Hippocampal formation (tissue), 2 donors: ENCODE results near the gene SLC39A10.

Experiments used
- DNase-seq, 2 donors: peaks; one replicate each; lab custom pipeline; 2025; lab: John Stamatoyannopoulos, UW

SLC39A10 gene

DNA sequence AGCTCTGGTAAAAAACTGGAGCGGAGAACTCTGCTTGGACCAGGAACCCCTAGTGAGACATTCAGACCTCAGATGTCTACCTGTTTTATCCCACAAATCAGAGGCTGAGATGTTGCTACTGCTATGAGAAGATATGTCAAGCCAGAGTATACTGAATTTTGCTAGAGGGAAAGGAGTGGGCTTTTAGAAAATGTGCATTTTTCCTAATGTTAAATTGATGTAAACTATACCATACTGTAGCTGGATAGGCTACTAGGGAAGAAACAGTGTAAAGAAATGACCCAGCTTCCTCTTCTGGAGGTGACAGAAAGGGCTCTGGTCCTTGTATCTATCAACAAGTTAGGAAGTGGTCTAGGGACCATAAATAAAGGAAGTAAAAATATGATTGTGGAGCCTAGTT lies 65.0 kb downstream of the SLC39A10 start:
- DNase-seq = no peak

DNA sequence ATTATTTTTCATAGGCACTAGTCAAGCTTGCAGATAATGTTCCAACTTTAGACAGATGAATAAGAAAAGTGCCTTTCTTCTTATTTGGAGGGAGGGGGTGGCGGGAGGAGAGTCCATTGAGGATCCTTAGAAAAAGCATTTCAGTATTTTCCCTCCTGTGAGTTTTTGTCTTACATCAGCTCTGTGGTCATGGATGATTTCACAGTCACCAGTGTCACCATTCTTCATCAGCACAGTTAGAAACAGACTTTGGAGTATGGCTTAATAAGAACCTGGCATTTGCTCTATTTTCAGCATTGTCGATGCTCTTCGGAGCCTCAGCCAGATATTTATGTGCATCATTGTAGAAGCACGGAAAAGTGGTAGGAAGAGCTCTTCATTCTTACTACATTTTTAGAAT lies 70.1 kb downstream of the SLC39A10 start:
- no peak for DNase-seq

DNA sequence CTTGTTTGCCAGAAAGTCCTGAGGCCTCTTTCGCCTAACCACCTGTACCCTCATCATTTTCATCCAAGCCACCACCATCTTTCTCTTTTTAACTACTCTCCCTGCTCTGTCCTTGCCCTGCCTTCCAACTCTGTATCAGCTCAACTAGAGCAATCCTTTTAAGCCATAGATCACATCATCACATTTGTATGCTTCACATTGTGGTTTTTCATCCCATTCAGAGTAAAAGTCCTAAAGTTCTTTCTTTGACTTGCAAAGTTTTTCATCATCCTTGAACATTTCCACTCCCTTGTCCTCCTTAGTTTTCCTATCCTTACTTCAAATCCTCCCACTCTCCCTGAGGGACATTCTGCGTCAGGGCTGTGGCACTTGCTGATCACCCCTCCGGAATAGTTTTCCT lies 73.9 kb downstream of the SLC39A10 start:
- DNase-seq = no peak

DNA sequence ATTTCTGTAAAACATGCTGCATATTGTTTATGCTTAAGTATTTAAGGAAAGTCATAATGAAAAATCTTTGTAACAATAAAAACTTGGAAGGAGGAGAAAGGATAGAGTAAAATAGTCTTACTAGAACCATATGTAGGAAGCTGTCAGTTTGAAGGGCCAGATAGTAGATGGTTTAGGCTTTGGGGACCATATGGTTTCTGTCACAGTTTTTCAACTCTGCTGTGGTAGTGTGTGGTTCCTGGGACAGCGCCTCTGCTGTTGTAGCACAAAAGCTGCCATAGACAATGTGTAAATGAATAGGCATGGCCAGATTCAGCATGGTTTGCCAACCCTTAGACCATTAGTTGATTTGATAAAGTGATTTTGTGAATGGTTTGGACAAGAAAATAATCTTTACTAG lies 75.5 kb downstream of the SLC39A10 start:
- no peak for DNase-seq

DNA sequence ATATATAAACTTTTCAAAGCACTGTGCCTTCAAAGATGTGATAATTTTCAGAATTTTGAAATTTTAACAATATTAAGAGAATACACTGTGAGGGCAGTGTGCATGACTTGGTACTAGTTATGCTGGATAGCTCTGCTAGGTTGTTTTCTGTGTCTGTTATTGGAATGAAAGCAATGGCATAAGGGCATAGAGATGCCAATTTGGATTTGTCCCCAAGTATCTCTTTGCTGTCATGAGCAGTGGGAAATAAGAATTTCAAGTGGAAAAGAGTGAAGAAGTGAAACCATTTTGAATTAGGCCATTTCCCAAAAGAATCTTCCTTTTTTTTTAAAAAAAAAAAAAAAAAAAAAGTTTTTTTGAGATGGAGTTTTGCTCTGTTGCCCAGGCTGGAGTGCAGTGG lies 76.8 kb downstream of the SLC39A10 start:
- no peak for DNase-seq

DNA sequence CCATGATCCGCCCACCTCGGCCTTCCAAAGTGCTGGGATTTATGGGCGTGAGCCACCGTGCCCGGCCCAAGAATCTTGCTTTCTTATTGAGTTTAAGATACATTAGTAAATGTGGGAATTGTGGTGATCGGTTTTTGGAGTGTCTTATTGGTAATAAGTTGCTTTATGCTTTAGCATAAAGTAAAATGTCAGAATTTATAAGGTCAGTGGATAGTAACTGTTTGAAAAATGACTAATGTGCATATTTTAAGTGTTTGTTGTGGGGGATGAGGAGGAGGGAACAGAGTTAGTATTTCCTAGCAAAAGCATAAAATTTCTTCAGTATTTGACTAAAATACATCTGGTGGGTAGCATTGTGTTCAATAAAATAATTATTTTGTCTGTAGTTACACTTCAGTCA lies 77.4 kb downstream of the SLC39A10 start:
- no peak for DNase-seq

DNA sequence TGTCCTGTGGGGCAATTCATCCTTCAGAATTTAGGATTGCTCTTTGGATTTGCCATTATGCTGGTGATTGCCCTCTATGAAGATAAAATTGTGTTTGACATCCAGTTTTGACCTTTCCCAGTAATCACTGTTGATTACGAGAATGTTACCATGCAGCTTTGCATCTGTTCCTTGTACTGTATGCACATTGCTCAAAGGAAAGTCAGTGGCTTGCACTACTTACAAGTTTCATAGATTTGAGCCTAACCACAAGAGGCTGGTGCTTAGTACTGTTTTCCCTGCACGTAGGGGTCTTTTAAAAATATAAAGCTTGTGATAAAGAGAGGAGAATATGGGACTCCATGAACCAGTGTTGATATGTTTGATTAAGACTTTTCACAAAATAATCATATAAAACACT lies 77.9 kb downstream of the SLC39A10 start:
- no peak for DNase-seq

DNA sequence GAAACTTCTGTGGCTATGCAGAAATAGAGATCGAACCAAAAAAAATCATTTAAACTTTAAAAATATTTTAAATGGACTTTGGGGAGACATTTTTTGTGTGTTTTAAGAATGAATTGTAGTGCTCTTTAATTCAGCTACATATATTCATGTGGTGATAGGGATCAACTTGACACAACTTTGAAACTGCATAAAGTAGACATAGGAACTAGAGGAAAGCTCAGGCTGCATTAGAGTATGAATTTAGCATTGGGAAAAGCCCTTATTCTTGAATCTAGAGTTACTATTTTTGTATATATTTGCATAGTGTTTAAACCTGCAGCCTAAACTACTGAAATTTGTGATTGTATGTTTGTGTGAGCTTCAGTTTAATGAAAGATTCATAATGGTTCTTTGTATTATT lies 78.3 kb downstream of the SLC39A10 start:
- DNase-seq = no peak

DNA sequence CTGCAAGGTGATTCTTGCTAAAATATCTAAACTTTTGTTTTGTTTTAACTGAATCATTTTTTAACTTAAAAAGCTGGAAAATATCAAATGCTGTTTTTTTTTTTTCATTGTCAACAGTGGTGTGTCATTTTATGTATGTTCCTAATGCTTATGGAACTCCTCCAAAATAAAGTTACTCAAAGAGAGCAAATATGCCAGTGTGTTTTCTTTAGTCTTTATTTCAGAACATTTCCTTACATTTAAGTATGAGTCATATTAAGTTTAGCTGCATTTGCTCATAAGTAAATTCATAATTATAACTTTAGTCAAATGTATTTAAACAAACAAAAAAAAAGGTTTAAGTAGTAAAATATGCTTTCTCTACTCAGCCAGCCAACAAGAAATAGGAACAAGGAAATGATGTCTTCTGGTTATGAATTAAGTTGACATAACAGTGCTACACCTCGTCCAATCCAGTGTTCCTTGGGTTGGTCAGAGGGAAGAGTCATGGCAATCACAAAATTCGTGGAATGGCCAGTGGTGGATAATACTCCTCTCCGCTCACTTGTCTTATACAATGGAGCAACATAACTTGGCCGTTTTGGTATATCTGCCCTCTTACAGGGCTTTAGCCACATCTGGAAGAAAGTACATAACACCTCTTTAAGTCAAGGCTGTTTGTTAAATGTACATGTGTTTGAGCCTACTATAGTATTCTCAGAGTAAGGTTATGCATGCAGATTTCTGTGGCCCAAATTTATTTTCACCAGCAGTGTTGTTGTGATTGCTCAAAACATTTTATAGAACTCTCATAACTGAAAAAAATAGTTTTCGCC lies 80.7 kb downstream of the SLC39A10 start:
- no peak for DNase-seq

DNA sequence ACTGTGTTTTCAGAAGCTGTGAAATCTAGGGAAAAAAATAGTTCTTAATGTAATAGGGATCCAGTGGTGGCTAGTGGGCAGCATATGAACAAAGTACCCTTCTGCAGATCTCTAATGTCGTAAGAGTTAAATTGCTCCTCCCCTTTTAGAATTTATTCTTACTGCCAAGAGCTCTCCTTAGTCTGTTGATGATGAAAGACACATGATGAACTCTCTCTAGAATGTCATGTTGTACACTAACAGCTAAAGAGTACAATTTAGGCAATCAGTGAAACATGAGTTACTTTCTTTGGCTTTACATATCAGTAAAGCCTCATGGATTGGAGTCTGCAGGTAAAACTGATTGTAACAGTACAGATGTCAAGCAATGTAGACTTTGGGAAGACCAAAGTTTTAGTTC lies 84.2 kb downstream of the SLC39A10 start:
- DNase-seq = no peak

DNA sequence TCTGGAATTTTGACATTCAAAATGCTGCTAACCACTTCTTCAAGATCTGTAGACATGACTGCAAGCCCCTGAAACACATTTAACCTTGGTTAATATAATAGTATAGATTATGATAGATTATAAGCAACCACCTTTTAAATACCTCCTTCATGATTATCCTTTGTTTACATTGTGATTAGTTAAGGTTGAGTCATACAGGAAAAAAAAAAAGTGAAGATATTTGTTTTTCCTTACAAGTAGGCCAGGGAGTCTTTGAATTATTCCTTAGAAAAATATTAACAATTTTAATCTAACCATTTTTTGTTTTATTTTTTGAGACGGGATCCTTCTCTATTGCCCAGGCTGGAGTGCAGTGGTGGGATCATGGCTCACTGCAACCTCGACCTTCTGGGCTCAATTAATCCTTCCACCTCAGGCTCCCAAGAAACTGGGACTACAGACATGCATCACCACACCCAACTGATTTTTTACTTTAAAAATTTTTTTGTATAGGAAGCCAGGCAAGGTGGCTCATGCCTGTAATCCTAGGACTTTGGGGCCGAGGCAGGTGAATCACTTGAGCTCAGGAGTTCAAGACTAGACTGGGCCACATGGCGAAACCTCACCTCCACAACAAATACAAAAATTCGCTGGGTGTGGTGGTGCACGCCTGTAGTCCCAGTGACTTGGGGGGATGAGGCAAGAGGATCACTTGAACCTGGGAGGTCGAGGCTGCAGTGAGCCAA lies 99.4 kb downstream of the SLC39A10 start:
- DNase-seq = no peak

DNA sequence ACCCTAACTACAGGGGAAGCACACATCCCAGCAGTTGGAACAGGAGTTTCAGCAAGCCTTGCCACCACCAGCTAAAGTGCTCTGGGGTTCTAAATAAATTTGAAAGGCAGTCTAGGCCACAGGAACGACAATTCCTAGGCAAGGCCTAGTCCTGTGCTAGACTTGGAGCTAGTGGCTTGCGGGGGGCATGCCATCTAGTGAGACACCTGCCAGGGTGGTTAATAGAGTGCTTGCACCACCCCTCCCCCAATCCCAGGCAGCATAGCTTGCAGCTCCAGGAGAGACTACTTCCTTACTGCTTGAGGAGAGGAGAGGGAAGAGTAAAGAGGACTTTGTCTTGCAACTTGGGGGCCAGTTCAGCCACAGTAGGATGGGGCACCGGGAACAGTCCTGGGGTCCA lies 101.8 kb downstream of the SLC39A10 start:
- DNase-seq = no peak

DNA sequence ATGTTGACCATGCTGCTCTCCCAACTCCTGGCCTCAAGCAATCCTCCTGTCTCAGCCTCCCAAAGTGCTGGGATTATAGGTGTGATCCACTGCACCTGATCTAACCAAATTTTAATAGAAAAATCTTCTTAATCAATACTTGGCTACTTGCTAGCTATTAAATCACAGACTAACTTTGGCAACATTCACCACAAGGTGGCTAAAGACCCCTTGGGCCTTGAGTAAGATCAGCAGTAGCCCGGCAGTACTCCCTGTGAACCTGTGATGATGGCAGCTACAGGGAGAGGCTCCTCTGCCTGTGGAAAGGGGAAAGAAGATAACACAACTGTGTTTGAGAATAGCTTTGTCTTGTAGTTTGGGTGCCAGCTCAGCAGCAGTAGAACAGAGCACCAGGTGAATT lies 102.9 kb downstream of the SLC39A10 start:
- no peak for DNase-seq

DNA sequence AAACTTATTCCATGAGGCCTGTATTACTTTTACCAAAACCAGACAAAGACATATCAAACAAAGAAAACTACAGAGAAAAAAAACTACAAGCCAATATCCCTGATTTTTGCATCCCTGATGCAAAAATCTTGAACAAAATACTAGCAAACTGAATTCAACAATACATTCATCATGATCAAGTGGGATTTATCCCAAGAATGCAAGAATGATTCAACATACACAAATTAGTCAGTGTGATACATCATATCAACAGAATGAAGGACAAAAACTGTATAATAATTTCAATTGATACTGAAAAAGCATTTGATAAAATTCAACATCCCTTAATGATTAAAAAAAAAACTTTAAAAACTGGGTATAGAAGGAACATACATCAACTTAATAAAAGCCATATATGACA lies 106.8 kb downstream of the SLC39A10 start:
- DNase-seq = no peak

DNA sequence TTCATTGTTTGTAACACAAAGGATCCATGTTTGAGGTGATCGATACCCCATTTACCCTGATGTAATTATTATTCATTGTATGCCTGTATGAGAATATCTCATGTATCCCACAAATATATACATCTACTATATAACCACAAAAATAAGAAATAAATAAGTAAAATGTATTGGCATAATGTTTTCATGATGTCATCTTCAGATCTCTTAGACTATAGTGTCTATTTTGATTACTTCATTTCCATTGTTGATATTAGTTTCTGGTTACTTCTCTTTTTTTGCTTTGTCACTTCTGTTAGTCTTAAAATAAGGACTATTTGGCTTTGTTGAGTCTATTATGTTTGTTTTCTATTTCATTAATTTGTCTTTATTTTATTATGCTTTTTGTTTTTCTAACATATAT lies 109.7 kb downstream of the SLC39A10 start:
- DNase-seq = no peak

DNA sequence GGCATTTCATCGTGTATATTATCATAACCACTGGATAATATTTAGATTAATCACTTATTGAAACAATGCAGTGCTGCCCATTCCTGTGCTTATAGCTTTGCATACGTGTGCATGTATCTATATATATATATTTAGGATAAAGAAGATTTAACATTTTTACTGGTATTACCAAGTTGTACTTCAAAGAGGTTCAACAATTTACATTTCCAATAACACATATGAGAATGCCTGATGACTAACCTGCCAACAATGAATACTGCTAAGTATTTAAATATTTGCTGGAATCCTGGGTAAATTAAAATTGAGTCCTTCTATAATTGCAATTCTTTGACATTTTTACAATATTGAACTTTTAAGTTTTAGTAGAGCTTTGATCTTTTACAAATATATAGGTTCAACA lies 111.4 kb downstream of the SLC39A10 start:
- no peak for DNase-seq

DNA sequence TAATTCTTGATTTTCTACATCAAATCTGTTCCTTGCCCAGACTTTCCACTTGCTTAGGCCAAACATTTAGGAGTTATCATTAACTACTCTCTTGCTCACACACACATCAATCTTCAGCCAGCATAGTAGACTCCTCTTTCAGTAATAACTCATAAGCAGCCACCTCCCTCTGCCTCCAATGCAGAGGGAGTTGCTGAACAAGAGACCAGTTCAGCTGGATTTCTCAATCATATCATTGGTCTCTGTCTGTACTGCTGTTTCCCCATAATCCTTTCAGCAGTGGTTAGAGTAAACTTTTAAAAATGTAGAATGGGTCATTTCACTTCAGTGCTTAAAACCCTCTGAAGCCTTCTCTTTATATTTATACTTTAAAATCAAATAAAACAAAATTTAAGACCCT lies 112.9 kb downstream of the SLC39A10 start:
- no peak for DNase-seq

DNA sequence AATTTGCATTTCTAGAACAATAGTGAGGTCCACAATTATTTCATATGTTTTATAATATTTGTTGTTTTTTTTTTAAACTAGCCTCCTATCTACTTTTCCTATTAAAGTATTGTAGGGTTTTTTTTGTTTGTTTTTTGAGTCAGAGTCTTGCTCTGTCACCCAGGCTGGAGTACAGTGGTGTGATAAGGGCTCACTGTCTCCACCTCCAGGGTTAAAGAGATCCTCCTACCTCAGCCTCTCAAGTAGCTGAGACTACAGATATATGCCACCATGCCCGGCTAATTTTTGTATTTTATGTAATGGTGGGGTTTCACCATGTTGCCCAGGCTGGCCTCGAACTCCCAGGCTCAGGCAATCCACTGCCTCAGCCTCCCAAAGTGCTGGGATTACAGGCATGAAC lies 122.5 kb downstream of the SLC39A10 start:
- DNase-seq = no peak

DNA sequence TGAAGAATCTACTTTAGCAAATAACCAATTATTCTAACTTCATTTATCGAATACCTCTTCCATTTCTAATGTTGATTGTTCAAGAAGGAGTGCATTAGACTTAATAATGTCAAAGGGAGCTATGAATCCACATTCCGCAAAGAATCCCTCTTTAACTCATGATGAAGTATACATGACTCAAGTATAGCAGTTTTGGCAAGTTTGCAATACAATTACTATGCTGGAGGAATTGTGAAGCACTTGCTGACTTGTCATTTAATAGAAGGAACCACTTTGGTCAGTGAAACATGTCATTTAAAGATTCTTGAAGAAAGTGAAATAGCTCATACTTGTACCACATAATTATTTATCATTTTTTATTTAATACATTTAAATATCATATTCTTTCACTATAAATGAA lies 125.1 kb downstream of the SLC39A10 start:
- DNase-seq = no peak
